Astrocyte (in vitro differentiated cells and primary cell): ENCODE data around the gene JOSD2. TPM values are rescaled to one million over a fixed set of nuclear protein-coding genes. Genes with fewer than 3 reads are reported as not detected.

Source experiments
- DNase-seq: peaks from one replicate; pipeline ENCODE4 v3.0.0-alpha.2; 2010; ENCODE audit warnings: low read depth
- FAIRE-seq: peaks from 2 replicates; lab custom pipeline; 2011; peaks lifted over from hg19 to GRCh38; lab: Jason Lieb, UNC
- H2AFZ ChIP-seq: 2 replicates; pipeline ENCODE4 v1.6.0; 2012; ENCODE audit warnings: low read depth, low read length, inconsistent platforms
- H3K27ac ChIP-seq: 2 replicates; pipeline ENCODE4 v1.5.1; 2011; ENCODE audit warnings: low read depth, low read length, inconsistent platforms
- H3K27me3 ChIP-seq: 2 replicates; pipeline ENCODE4 v1.6.0; 2011; ENCODE audit warnings: low read length, inconsistent platforms; ENCODE audit not compliant: insufficient read depth
- H3K36me3 ChIP-seq: 2 replicates; pipeline ENCODE4 v1.5.1; 2011; ENCODE audit warnings: low read length, inconsistent platforms; ENCODE audit not compliant: insufficient read depth
- H3K4me1 ChIP-seq: 2 replicates; pipeline ENCODE4 v1.5.1; 2011; ENCODE audit warnings: low read length, inconsistent platforms; ENCODE audit not compliant: insufficient read depth
- H3K4me2 ChIP-seq: 2 replicates; pipeline ENCODE4 v1.6.0; 2012; ENCODE audit warnings: low read length, inconsistent platforms
- H3K4me3 ChIP-seq: 2 replicates; pipeline ENCODE4 v1.5.1; 2011; ENCODE audit warnings: low read depth, mild to moderate bottlenecking, low read length, inconsistent platforms; ENCODE audit not compliant: insufficient read depth
- H3K79me2 ChIP-seq: 2 replicates; pipeline ENCODE4 v1.6.0; 2012; ENCODE audit warnings: mild to moderate bottlenecking, low read length, inconsistent platforms; ENCODE audit not compliant: insufficient read depth
- H3K9ac ChIP-seq: 2 replicates; pipeline ENCODE4 v1.6.0; 2012; ENCODE audit warnings: mild to moderate bottlenecking, low read length, inconsistent platforms
- H3K9me3 ChIP-seq: 2 replicates; pipeline ENCODE4 v1.5.1; 2012; ENCODE audit warnings: low read depth, mild to moderate bottlenecking, low read length, inconsistent platforms; ENCODE audit not compliant: insufficient read depth
- H4K20me1 ChIP-seq: 2 replicates; pipeline ENCODE4 v1.6.0; 2012; ENCODE audit warnings: low read length, inconsistent platforms; ENCODE audit not compliant: insufficient read depth
- H3K27ac Mint-ChIP-seq: one replicate; pipeline ENCODE4 v1.8.0; 2021; ENCODE audit warnings: mild to moderate bottlenecking, mixed read lengths; ENCODE audit not compliant: unreplicated experiment
- H3K27me3 Mint-ChIP-seq: one replicate; pipeline ENCODE4 v1.8.0; 2021; ENCODE audit warnings: low read depth, mixed read lengths; ENCODE audit not compliant: unreplicated experiment
- H3K36me3 Mint-ChIP-seq: one replicate; pipeline ENCODE4 v1.8.0; 2021; ENCODE audit warnings: low read depth, mixed read lengths; ENCODE audit not compliant: unreplicated experiment
- H3K4me1 Mint-ChIP-seq: one replicate; pipeline ENCODE4 v1.8.0; 2021; ENCODE audit warnings: low read depth, mixed read lengths; ENCODE audit not compliant: unreplicated experiment
- H3K4me3 Mint-ChIP-seq: one replicate; pipeline ENCODE4 v1.8.0; 2021; ENCODE audit warnings: mild to moderate bottlenecking, moderate library complexity, mixed read lengths; ENCODE audit not compliant: unreplicated experiment
- H3K9me3 Mint-ChIP-seq: one replicate; pipeline ENCODE4 v1.8.0; 2021; ENCODE audit warnings: mild to moderate bottlenecking, mixed read lengths; ENCODE audit not compliant: unreplicated experiment
- EZH2 ChIP-seq: IDR thresholded peaks from 2 replicates; pipeline ENCODE4 v1.6.1; 2012; ENCODE audit warnings: mild to moderate bottlenecking, low read length, inconsistent platforms; ENCODE audit not compliant: insufficient read depth
- total RNA-seq: library from RNA; stranded (reverse); gene quantifications from 2 replicates; pipeline ENCODE4 v1.2.1, GENCODE V29; 2021
- TF ChIP-seq, protein P1 (sequence below): IDR thresholded peaks from 2 replicates; pipeline ENCODE4 v1.5.1; 2011; ENCODE audit warnings: low read depth, mild to moderate bottlenecking, inconsistent platforms, low read length, moderate library complexity; ENCODE audit not compliant: insufficient read depth

JOSD2 gene
- total RNA-seq, 1 donor from 2014 or later = not detected

- Histone ChIP-seq H3K27ac (no peak overlapping the region), H3K36me3 (no peaks in the 10 kb centered on the region), H3K4me2 (no peak overlapping the region), H3K79me2 (no peaks in the 10 kb centered on the region), H3K27me3 (no peaks in the 10 kb centered on the region), H2AFZ (no peak overlapping the region), H3K4me3 (no peak overlapping the region), H4K20me1 (no peaks in the 10 kb centered on the region), H3K9ac (no peak overlapping the region), H3K4me1 (no peaks in the 10 kb centered on the region), H3K9me3 (peaks cover 4% of the 10 kb centered on the region)
- H3K4me1 Mint-ChIP-seq = no peaks in the 10 kb centered on the region
- no peak for DNase-seq
- H3K9me3 Mint-ChIP-seq = peaks cover 7% of the 10 kb centered on the region
- TF ChIP-seq, protein P1, sequence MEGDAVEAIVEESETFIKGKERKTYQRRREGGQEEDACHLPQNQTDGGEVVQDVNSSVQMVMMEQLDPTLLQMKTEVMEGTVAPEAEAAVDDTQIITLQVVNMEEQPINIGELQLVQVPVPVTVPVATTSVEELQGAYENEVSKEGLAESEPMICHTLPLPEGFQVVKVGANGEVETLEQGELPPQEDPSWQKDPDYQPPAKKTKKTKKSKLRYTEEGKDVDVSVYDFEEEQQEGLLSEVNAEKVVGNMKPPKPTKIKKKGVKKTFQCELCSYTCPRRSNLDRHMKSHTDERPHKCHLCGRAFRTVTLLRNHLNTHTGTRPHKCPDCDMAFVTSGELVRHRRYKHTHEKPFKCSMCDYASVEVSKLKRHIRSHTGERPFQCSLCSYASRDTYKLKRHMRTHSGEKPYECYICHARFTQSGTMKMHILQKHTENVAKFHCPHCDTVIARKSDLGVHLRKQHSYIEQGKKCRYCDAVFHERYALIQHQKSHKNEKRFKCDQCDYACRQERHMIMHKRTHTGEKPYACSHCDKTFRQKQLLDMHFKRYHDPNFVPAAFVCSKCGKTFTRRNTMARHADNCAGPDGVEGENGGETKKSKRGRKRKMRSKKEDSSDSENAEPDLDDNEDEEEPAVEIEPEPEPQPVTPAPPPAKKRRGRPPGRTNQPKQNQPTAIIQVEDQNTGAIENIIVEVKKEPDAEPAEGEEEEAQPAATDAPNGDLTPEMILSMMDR = no peak
- TF ChIP-seq EZH2 = no peak
- no peak for FAIRE-seq
- H3K4me3 Mint-ChIP-seq = no peak overlapping the region
- no peaks in the 10 kb centered on the region for H3K27me3 Mint-ChIP-seq
- no peaks in the 10 kb centered on the region for H3K36me3 Mint-ChIP-seq
- no peak overlapping the region for H3K27ac Mint-ChIP-seq
These were observed 11.9 kb upstream of the JOSD2 start for GRCh38 chr19:50522881-50523280.

DNA sequence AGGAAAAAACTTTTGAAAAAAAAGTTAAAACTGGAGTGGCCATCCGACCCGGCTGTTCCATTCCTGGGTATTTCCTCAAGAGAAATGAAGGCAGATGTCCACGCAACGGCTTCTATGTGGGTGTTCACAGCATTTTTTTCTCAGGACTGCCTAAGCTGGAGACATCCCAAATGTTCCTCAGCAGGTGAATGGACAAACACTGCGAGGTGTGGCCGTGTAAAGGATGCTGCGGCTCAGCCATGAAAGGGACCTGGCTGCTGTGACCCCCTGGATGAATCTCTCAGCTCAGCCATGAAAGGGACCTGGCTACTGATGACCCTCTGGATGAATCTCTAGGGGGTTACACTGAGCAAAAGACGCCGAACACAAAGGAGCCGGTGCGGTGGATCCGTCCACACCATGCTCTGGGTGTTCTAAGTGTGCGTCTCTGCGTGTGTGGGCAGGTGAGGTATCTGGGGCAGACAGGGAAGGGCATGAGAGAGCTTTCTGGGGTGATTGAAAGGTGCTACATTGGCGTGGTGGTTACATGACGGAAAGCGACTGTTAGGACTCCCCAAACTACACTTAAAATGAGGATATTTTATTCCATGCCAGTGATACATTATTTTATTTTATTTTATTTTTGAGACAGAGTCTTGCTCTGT is 10.0 kb upstream of the JOSD2 start:
- no peak for DNase-seq
- H3K79me2 ChIP-seq = no peaks in the 10 kb centered on the region
- TF ChIP-seq, protein P1 = no peak
- no peak for TF ChIP-seq EZH2
- H3K27me3 Mint-ChIP-seq = no peaks in the 10 kb centered on the region
- FAIRE-seq = no peak
- no peak overlapping the region for H3K27ac Mint-ChIP-seq
- no peaks in the 10 kb centered on the region for H4K20me1 ChIP-seq
- H3K4me1 ChIP-seq = no peaks in the 10 kb centered on the region
- no peak overlapping the region for H3K4me2 ChIP-seq
- H3K36me3 ChIP-seq = no peaks in the 10 kb centered on the region
- H3K27me3 ChIP-seq = no peaks in the 10 kb centered on the region
- H3K9ac ChIP-seq = no peak overlapping the region
- H3K9me3 ChIP-seq = peaks cover 4% of the 10 kb centered on the region
- no peaks in the 10 kb centered on the region for H3K36me3 Mint-ChIP-seq
- peaks cover 7% of the 10 kb centered on the region for H3K9me3 Mint-ChIP-seq
- no peaks in the 10 kb centered on the region for H3K4me1 Mint-ChIP-seq
- no peak overlapping the region for H2AFZ ChIP-seq
- H3K4me3 Mint-ChIP-seq = no peak overlapping the region
- no peak overlapping the region for H3K4me3 ChIP-seq
- H3K27ac ChIP-seq = no peak overlapping the region

- no peaks in the 10 kb centered on the region for H3K4me1 ChIP-seq
- peaks cover 4% of the 10 kb centered on the region for H3K9me3 ChIP-seq
- Mint-ChIP-seq H3K9me3 (peaks cover 10% of the 10 kb centered on the region), H3K27me3 (no peaks in the 10 kb centered on the region), H3K27ac (no peak overlapping the region), H3K36me3 (no peaks in the 10 kb centered on the region), H3K4me3 (no peak overlapping the region), H3K4me1 (no peaks in the 10 kb centered on the region)
- FAIRE-seq (no peak), DNase-seq (no peak)
- H3K9ac ChIP-seq = no peak overlapping the region
- H4K20me1 ChIP-seq = no peaks in the 10 kb centered on the region
- H2AFZ ChIP-seq = no peak overlapping the region
- H3K79me2 ChIP-seq = no peaks in the 10 kb centered on the region
- H3K4me2 ChIP-seq = no peak overlapping the region
- no peak for TF ChIP-seq EZH2
- TF ChIP-seq, protein P1 = no peak
- H3K27me3 ChIP-seq = no peaks in the 10 kb centered on the region
- no peaks in the 10 kb centered on the region for H3K36me3 ChIP-seq
- no peak overlapping the region for H3K27ac ChIP-seq
- H3K4me3 ChIP-seq = no peak overlapping the region
These were observed 8.1 kb upstream of the JOSD2 start for GRCh38 chr19:50519006-50519575.
